HEK293 (cell line): Measurements from ENCODE around the gene TMED4.

ENCODE experiments used
- BCL11B ChIP-seq: fragments of 450-650 bp; formaldehyde crosslinking; IDR thresholded peaks from 2 replicates; pipeline ENCODE4 v1.5.1; 2016; ENCODE audit warnings: low read depth, missing biosample characterization, missing genetic modification characterization
- ELK4 ChIP-seq: IDR thresholded peaks from 2 replicates; pipeline ENCODE4 v1.6.1; 2011; ENCODE audit warnings: mild to moderate bottlenecking, low read depth, low read length, borderline replicate concordance
- GLI2 ChIP-seq: fragments of 450-650 bp; formaldehyde crosslinking; IDR thresholded peaks from 2 replicates; pipeline ENCODE4; 2017; ENCODE audit warnings: missing biosample characterization, missing genetic modification characterization, low read depth, borderline replicate concordance
- HOXA7 ChIP-seq: sonication (generic); formaldehyde crosslinking; IDR thresholded peaks from 2 replicates; pipeline ENCODE4 v1.8.1; 2022; ENCODE audit warnings: missing genetic modification reagents, borderline replicate concordance
- TSHZ1 ChIP-seq: fragments of 450-650 bp; formaldehyde crosslinking; IDR thresholded peaks from 2 replicates; pipeline ENCODE4 v1.5.1; 2016; ENCODE audit warnings: missing biosample characterization, missing genetic modification characterization, borderline replicate concordance
- ZBTB1 ChIP-seq: fragments of 450-650 bp; formaldehyde crosslinking; IDR thresholded peaks from 2 replicates; pipeline ENCODE4 v1.5.1; 2016; ENCODE audit warnings: missing biosample characterization, missing genetic modification characterization
- ZEB2 ChIP-seq: fragments of 450-650 bp; formaldehyde crosslinking; IDR thresholded peaks from 2 replicates; pipeline ENCODE4 v1.5.1; 2016; ENCODE audit warnings: missing biosample characterization, missing genetic modification characterization
- ZFHX2 ChIP-seq: fragments of 450-650 bp; formaldehyde crosslinking; conservative IDR thresholded peaks from 2 replicates; pipeline ENCODE4 v1.5.1; 2016; ENCODE audit warnings: missing biosample characterization, missing genetic modification characterization
- ZFP41 ChIP-seq: fragments of 450-650 bp; formaldehyde crosslinking; IDR thresholded peaks from 2 replicates; pipeline ENCODE4 v1.5.1; 2016; ENCODE audit warnings: missing biosample characterization, missing genetic modification characterization, borderline replicate concordance
- ZIC2 ChIP-seq: fragments of 450-650 bp; formaldehyde crosslinking; IDR thresholded peaks from 2 replicates; pipeline ENCODE4 v1.5.1; 2016; ENCODE audit warnings: missing biosample characterization, missing genetic modification characterization
- ZNF133 ChIP-seq: fragments of 450-650 bp; formaldehyde crosslinking; IDR thresholded peaks from 2 replicates; pipeline ENCODE4 v1.5.1; 2016; ENCODE audit warnings: missing biosample characterization, missing genetic modification characterization
- ZNF138 ChIP-seq: fragments of 450-650 bp; formaldehyde crosslinking; IDR thresholded peaks from 2 replicates; pipeline ENCODE4 v1.5.1; 2016; ENCODE audit warnings: missing biosample characterization, missing genetic modification characterization, borderline replicate concordance
- ZNF146 ChIP-seq: fragments of 450-650 bp; formaldehyde crosslinking; IDR thresholded peaks from 2 replicates; pipeline ENCODE4 v1.5.1; 2016; ENCODE audit warnings: missing biosample characterization, missing genetic modification characterization
- ZNF274 ChIP-seq, 2 experiments: fragments of 200-500 bp in 1 of 2; fragments of 450-650 bp in 1 of 2; sonication (Bioruptor generic) in 1 of 2; formaldehyde crosslinking in 1 of 2; IDR thresholded peaks; 2 replicates each; pipeline versions ENCODE4 v1.5.1 to v1.6.1; 2014 to 2016; ENCODE audit warnings: borderline replicate concordance in 1 of 2, inconsistent platforms in 1 of 2, low read length in 1 of 2, missing biosample characterization in 1 of 2, missing genetic modification characterization in 1 of 2
- ZNF324 ChIP-seq: fragments of 450-650 bp; formaldehyde crosslinking; IDR thresholded peaks from 2 replicates; pipeline ENCODE4 v1.5.1; 2016; ENCODE audit warnings: missing biosample characterization, missing genetic modification characterization
- ZNF335 ChIP-seq: fragments of 450-650 bp; formaldehyde crosslinking; conservative IDR thresholded peaks from 2 replicates; pipeline ENCODE4 v1.5.1; 2016; ENCODE audit warnings: missing biosample characterization, missing genetic modification characterization
- ZNF341 ChIP-seq: fragments of 450-650 bp; formaldehyde crosslinking; IDR thresholded peaks from 2 replicates; pipeline ENCODE4; 2016; ENCODE audit warnings: low read depth, missing biosample characterization, missing genetic modification characterization
- ZNF37A ChIP-seq: fragments of 450-650 bp; IDR thresholded peaks from 2 replicates; pipeline ENCODE4 v1.5.1; 2018; ENCODE audit warnings: missing biosample characterization, missing genetic modification characterization
- ZNF426 ChIP-seq: fragments of 450-650 bp; formaldehyde crosslinking; IDR thresholded peaks from 2 replicates; pipeline ENCODE4 v1.5.1; 2017; ENCODE audit warnings: missing biosample characterization, missing genetic modification characterization, mild to moderate bottlenecking, inconsistent platforms, moderate library complexity
- ZNF548 ChIP-seq: fragments of 450-650 bp; formaldehyde crosslinking; IDR thresholded peaks from 2 replicates; pipeline ENCODE4 v1.5.1; 2016; ENCODE audit warnings: missing biosample characterization, missing genetic modification characterization
- ZNF580 ChIP-seq: fragments of 450-650 bp; formaldehyde crosslinking; IDR thresholded peaks from 2 replicates; pipeline ENCODE4 v1.5.1; 2016; ENCODE audit warnings: missing biosample characterization, missing genetic modification characterization
- ZNF585B ChIP-seq: fragments of 450-650 bp; formaldehyde crosslinking; IDR thresholded peaks from 2 replicates; pipeline ENCODE4 v1.5.1; 2016; ENCODE audit warnings: missing biosample characterization, missing genetic modification characterization
- ZNF596 ChIP-seq: fragments of 450-650 bp; IDR thresholded peaks from 2 replicates; pipeline ENCODE4 v1.5.0; 2018; ENCODE audit warnings: missing biosample characterization, mild to moderate bottlenecking, missing genetic modification characterization, moderate library complexity
- ZNF660 ChIP-seq: fragments of 450-650 bp; IDR thresholded peaks from 2 replicates; pipeline ENCODE4 v1.5.1; 2018; ENCODE audit warnings: missing biosample characterization, mild to moderate bottlenecking, missing genetic modification characterization
- ZNF843 ChIP-seq: fragments of 450-650 bp; formaldehyde crosslinking; IDR thresholded peaks from 2 replicates; pipeline ENCODE4 v1.5.1; 2016; ENCODE audit warnings: missing biosample characterization, missing genetic modification characterization
- ZSCAN30 ChIP-seq: fragments of 450-650 bp; IDR thresholded peaks from 2 replicates; pipeline ENCODE4 v1.5.1; 2018; ENCODE audit warnings: missing biosample characterization, mild to moderate bottlenecking, missing genetic modification characterization, moderate library complexity
- ZSCAN4 ChIP-seq: fragments of 450-650 bp; formaldehyde crosslinking; IDR thresholded peaks from 2 replicates; pipeline ENCODE4 v1.5.1; 2017; ENCODE audit warnings: missing biosample characterization, missing genetic modification characterization
- TF ChIP-seq, protein P1 (sequence below): fragments of 450-650 bp; formaldehyde crosslinking; IDR thresholded peaks from 2 replicates; pipeline ENCODE4 v1.5.1; 2016; ENCODE audit warnings: missing biosample characterization, missing genetic modification characterization
- TF ChIP-seq, protein P2 (sequence below): fragments of 450-650 bp; formaldehyde crosslinking; IDR thresholded peaks from 2 replicates; pipeline ENCODE4 v1.5.1; 2016; ENCODE audit warnings: missing biosample characterization, missing genetic modification characterization
- TF ChIP-seq, protein P3 (sequence below): fragments of 450-650 bp; formaldehyde crosslinking; IDR thresholded peaks from 2 replicates; pipeline ENCODE4 v1.5.1; 2016; ENCODE audit warnings: missing biosample characterization, missing genetic modification characterization

The TMED4 gene

GRCh38 chr7:44606341-44607140 is 24.5 kb upstream of the TMED4 start, which contains the start of gene OGDH (continued):
- peak; percentile 37; the same call in 1 of the 2 replicates for TF ChIP-seq ZNF660 (tag by site-specific recombination)
- 0 out of 2 replicates have a peak, but pooled peaks have one; percentile 47 for TF ChIP-seq ZBTB1 (tag by site-specific recombination)
- TF ChIP-seq ZNF324 (tag by site-specific recombination), result peak; percentile 76
- TF ChIP-seq ZSCAN30, result peak; percentile 52
- TF ChIP-seq, protein P1, sequence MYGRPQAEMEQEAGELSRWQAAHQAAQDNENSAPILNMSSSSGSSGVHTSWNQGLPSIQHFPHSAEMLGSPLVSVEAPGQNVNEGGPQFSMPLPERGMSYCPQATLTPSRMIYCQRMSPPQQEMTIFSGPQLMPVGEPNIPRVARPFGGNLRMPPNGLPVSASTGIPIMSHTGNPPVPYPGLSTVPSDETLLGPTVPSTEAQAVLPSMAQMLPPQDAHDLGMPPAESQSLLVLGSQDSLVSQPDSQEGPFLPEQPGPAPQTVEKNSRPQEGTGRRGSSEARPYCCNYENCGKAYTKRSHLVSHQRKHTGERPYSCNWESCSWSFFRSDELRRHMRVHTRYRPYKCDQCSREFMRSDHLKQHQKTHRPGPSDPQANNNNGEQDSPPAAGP (tag by site-specific recombination), result peak; percentile 80
- TF ChIP-seq ZSCAN4, result no peak
- TF ChIP-seq, protein P2, sequence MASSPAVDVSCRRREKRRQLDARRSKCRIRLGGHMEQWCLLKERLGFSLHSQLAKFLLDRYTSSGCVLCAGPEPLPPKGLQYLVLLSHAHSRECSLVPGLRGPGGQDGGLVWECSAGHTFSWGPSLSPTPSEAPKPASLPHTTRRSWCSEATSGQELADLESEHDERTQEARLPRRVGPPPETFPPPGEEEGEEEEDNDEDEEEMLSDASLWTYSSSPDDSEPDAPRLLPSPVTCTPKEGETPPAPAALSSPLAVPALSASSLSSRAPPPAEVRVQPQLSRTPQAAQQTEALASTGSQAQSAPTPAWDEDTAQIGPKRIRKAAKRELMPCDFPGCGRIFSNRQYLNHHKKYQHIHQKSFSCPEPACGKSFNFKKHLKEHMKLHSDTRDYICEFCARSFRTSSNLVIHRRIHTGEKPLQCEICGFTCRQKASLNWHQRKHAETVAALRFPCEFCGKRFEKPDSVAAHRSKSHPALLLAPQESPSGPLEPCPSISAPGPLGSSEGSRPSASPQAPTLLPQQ (tag by site-specific recombination), result peak; percentile 87
- TF ChIP-seq ZNF138 (tag by site-specific recombination), result no peak
- TF ChIP-seq ZNF596, result no peak
- no peak for TF ChIP-seq ZNF585B (tag by site-specific recombination)
- TF ChIP-seq ZNF548 (tag by site-specific recombination), result no peak
- TF ChIP-seq HOXA7, result no peak
- peak; percentile 66; the same call in 1 of the 2 replicates for TF ChIP-seq ZNF843 (tag by site-specific recombination)
- no peak for TF ChIP-seq ZNF133
- TF ChIP-seq ZNF426, result no peak
- TF ChIP-seq, protein P3, sequence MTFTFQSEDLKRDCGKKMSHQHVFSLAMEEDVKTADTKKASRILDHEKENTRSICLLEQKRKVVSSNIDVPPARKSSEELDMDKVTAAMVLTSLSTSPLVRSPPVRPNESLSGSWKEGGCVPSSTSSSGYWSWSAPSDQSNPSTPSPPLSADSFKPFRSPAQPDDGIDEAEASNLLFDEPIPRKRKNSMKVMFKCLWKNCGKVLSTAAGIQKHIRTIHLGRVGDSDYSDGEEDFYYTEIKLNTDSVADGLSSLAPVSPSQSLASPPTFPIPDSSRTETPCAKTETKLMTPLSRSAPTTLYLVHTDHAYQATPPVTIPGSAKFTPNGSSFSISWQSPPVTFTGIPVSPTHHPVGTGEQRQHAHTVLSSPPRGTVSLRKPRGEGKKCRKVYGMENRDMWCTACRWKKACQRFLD (tag by site-specific recombination), result no peak
- peak; percentile 63 for TF ChIP-seq ZNF335 (tag by site-specific recombination)
- TF ChIP-seq ZNF37A (tag by site-specific recombination), result no peak
- TF ChIP-seq ZEB2 (tag by site-specific recombination), result peak; percentile 98
- peak; percentile 97 for TF ChIP-seq BCL11B (tag by site-specific recombination)
- TF ChIP-seq ZNF580, result 0 out of 2 replicates have a peak, but pooled peaks have one; percentile 18
- no peak; the same call in 1 of the 2 replicates for TF ChIP-seq ZNF341 (tag by site-specific recombination)
- no peak for TF ChIP-seq ELK4
- peak; percentile 66 for TF ChIP-seq ZFHX2
- TF ChIP-seq TSHZ1 (tag by site-specific recombination), result no peak
- peak; percentile 73 for TF ChIP-seq ZIC2 (tag by site-specific recombination)
- TF ChIP-seq ZNF146, result no peak
- TF ChIP-seq GLI2 (tag by site-specific recombination), result no peak
- no peak for TF ChIP-seq ZFP41
- no peak for TF ChIP-seq ZNF274 (IDR thresholded peaks at IDR 0.05; ENCODE audit: low read length)
- TF ChIP-seq ZNF274 (tag by site-specific recombination; IDR thresholded peaks at IDR 0.05; ENCODE audit: borderline replicate concordance), result no peak
